B cell (primary cell): ENCODE measurements around the gene TMEM255B. TPM values are rescaled to one million over a fixed set of nuclear protein-coding genes. Genes with fewer than 3 reads are reported as not detected.

Experiments used
- ATAC-seq: fragments of 200-7000 bp; cut with Tn5 transposase; one replicate; pipeline ENCODE4 v1.10.0; 2021; ENCODE audit warnings: low read depth, mild to moderate bottlenecking, moderate number of reproducible peaks, moderate library complexity
- CTCF ChIA-PET: fragments of 350-600 bp; sonication (Branson Sonifier 250); formaldehyde crosslinking; loops from one replicate; lab custom pipeline; 2021; ENCODE audit warnings: antibody characterized with exemption, inconsistent platforms; lab: Charles Lee
- POLR2A ChIA-PET: fragments of 350-600 bp; sonication (Branson Sonifier 250); formaldehyde crosslinking; loops from one replicate; lab custom pipeline; 2021; ENCODE audit warnings: antibody characterized with exemption; lab: Charles Lee
- DNase-seq: peaks from one replicate; pipeline ENCODE4 v3.0.0; 2013
- H2AFZ ChIP-seq: 2 replicates; pipeline ENCODE4 v1.6.1; 2012; ENCODE audit warnings: mild to moderate bottlenecking, low read depth, low read length; ENCODE audit not compliant: insufficient read depth, poor library complexity, severe bottlenecking
- H3K27ac ChIP-seq, 2 donors: 1 replicate in 1 of 2; 2 replicates in 1 of 2; pipeline ENCODE4 v1.5.1; 2012 to 2013; ENCODE audit warnings: low read length in 2 of 2, mild to moderate bottlenecking in 2 of 2, moderate library complexity in 1 of 2
- H3K27me3 ChIP-seq, 4 experiments: fragments of 200-600 bp in 1 of 4; sonication (generic) in 1 of 4; replicated peaks in 1 of 4; 1 replicate in 2 of 4; 2 replicates in 2 of 4; pipeline versions ENCODE4 v1.6.1 to v1.7.0; 2013 to 2016; ENCODE audit warnings: low read length in 3 of 4, mild to moderate bottlenecking in 2 of 4, mixed read lengths in 1 of 4, moderate library complexity in 1 of 4; ENCODE audit not compliant: insufficient read depth in 4 of 4, control insufficient read depth in 3 of 4; ENCODE audit errors: control extremely low read depth in 1 of 4
- H3K36me3 ChIP-seq, 2 experiments: replicated peaks in 1 of 2; 1 replicate in 1 of 2; 2 replicates in 1 of 2; pipeline versions ENCODE4 v1.6.1 to v1.7.1; 2013; ENCODE audit warnings: low read length in 1 of 2; ENCODE audit not compliant: insufficient read depth in 2 of 2, control insufficient read depth in 1 of 2; ENCODE audit errors: control extremely low read depth in 1 of 2, extremely low read depth in 1 of 2
- H3K4me1 ChIP-seq, 2 donors: fragments of 200-600 bp in 1 of 2; sonication (generic) in 1 of 2; 1 replicate in 1 of 2; 2 replicates in 1 of 2; pipeline versions ENCODE4 v1.5.1 to v1.6.1; 2013 to 2017; ENCODE audit warnings: low read length in 2 of 2; ENCODE audit not compliant: control insufficient read depth in 2 of 2, insufficient read depth in 2 of 2
- H3K4me2 ChIP-seq: replicated peaks from 2 replicates; pipeline ENCODE3; 2012; ENCODE audit warnings: mild to moderate bottlenecking, low read depth, low read length; ENCODE audit not compliant: poor library complexity, severe bottlenecking
- H3K4me3 ChIP-seq, 5 experiments: fragments of 200-600 bp in 1 of 5; sonication (generic) in 1 of 5; 1 replicate in 3 of 5; 2 replicates in 2 of 5; pipeline versions ENCODE4 v1.5.1 to v1.7.0; 2011 to 2016; ENCODE audit warnings: low read length in 4 of 5, mild to moderate bottlenecking in 4 of 5, low read depth in 2 of 5, control low read depth in 1 of 5, moderate library complexity in 1 of 5; ENCODE audit not compliant: insufficient read depth in 1 of 5; ENCODE audit errors: control extremely low read depth in 1 of 5, extremely low read depth in 1 of 5
- H3K79me2 ChIP-seq: fragments of 200-600 bp; sonication (generic); one replicate; pipeline ENCODE4 v1.6.0; 2016; ENCODE audit warnings: low read length; ENCODE audit not compliant: control insufficient read depth, insufficient read depth
- H3K9ac ChIP-seq: fragments of 200-600 bp; sonication (generic); 2 replicates; pipeline ENCODE4 v1.6.1; 2017; ENCODE audit warnings: mild to moderate bottlenecking, low read length, moderate library complexity
- H3K9me3 ChIP-seq, 3 donors: one replicate each; pipeline versions ENCODE4 v1.6.1 to v1.7.1; 2013; ENCODE audit warnings: low read length in 2 of 3; ENCODE audit not compliant: control insufficient read depth in 2 of 3, insufficient read depth in 1 of 3; ENCODE audit errors: control extremely low read depth in 1 of 3
- H4K20me1 ChIP-seq: 2 replicates; pipeline ENCODE4 v1.6.0; 2012; ENCODE audit warnings: mild to moderate bottlenecking, low read length; ENCODE audit not compliant: insufficient read depth, control insufficient read depth, poor library complexity, severe bottlenecking
- H3K27ac Mint-ChIP-seq: one replicate; pipeline ENCODE4 v1.8.0; 2021; ENCODE audit warnings: mixed read lengths
- H3K27me3 Mint-ChIP-seq: one replicate; pipeline ENCODE4 v1.8.0; 2021; ENCODE audit warnings: mixed read lengths
- H3K4me1 Mint-ChIP-seq: one replicate; pipeline ENCODE4 v1.8.0; 2021; ENCODE audit warnings: mixed read lengths
- H3K4me3 Mint-ChIP-seq: one replicate; pipeline ENCODE4 v1.8.0; 2021; ENCODE audit warnings: mixed read lengths
- H3K9me3 Mint-ChIP-seq: one replicate; pipeline ENCODE4 v1.8.0; 2022; ENCODE audit warnings: mixed read lengths; ENCODE audit not compliant: insufficient read depth
- EZH2 ChIP-seq: IDR thresholded peaks from 2 replicates; pipeline ENCODE4 v1.6.1; 2012; ENCODE audit warnings: borderline replicate concordance, low read depth, mild to moderate bottlenecking, moderate library complexity, low read length; ENCODE audit not compliant: insufficient read depth, poor library complexity, severe bottlenecking
- WGBS: methylation state at CpG from one replicate; pipeline ENCODE4 v1.1.5; 2013; ENCODE audit warnings: missing lambda C conversion rate; ENCODE audit not compliant: insufficient coverage; 5-methylcytosine and 5-hydroxymethylcytosine counted together
- intact Hi-C: fragments of 100-400 bp; cut with micrococcal nuclease; formaldehyde crosslinking; loops from one replicate; pipeline ENCODE4 v1.10.0; 2022
- polyA plus RNA-seq: library from polyadenylated mRNA; depleted of rRNA; stranded (reverse); fragments of >200 nt; gene quantifications from 2 replicates; pipeline ENCODE4 v1.2.3, GENCODE V29; 2012
- total RNA-seq, 2 donors: library from RNA; stranded (reverse); fragments of 120-200 nt in 1 of 2; gene quantifications; 1 replicate in 1 of 2; 2 replicates in 1 of 2; pipeline versions ENCODE4 v1.2.3 to v1.2.4, GENCODE V29; 2013 to 2022
- TF ChIP-seq, protein P1 (sequence below): fragments of 200-600 bp; IDR thresholded peaks from one replicate; pipeline ENCODE4 v1.8.0; 2022; ENCODE audit warnings: antibody characterized with exemption, mild to moderate bottlenecking

The TMEM255B gene
- total and polyA plus RNA-seq, 2 donors (not counting 1 experiment from before 2014, with no cell fraction given): 2.1 to 8.2 TPM

DNA sequence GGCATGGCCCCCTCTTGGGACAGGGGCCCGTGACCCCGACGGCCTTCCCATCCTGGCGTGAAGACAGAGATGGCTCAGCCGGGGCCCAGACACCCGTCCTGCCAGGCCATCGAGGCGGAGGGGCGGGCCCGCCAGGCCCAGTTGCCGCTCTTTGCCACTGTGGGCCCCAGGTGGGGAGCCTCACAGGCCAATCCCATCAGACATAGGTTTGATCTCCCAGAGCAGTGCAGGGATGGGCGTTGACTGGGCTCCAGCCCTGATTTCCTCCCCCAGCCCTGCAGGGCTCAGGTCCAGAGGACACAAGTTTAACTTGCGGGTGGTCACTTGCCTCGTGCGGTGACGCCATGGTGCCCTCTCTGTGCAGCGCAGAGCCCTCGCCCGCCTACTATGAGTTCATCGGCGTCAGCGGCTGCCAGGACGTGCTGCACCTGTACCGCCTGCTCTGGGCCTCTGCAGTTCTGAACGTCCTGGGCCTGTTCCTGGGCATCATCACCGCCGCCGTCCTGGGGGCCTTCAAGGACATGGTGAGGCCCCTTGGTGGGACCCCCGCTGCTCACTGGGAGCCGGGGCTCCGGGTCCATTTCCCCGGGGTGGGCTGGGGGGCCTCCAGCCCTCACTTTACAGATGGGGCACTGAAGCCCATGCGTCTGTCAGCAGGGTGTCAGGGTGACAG lies 42.4 kb downstream of the TMEM255B start:
- TF ChIP-seq, protein P1, sequence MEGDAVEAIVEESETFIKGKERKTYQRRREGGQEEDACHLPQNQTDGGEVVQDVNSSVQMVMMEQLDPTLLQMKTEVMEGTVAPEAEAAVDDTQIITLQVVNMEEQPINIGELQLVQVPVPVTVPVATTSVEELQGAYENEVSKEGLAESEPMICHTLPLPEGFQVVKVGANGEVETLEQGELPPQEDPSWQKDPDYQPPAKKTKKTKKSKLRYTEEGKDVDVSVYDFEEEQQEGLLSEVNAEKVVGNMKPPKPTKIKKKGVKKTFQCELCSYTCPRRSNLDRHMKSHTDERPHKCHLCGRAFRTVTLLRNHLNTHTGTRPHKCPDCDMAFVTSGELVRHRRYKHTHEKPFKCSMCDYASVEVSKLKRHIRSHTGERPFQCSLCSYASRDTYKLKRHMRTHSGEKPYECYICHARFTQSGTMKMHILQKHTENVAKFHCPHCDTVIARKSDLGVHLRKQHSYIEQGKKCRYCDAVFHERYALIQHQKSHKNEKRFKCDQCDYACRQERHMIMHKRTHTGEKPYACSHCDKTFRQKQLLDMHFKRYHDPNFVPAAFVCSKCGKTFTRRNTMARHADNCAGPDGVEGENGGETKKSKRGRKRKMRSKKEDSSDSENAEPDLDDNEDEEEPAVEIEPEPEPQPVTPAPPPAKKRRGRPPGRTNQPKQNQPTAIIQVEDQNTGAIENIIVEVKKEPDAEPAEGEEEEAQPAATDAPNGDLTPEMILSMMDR: no peak
- no peak for TF ChIP-seq EZH2
- H3K27me3 ChIP-seq: no peaks in the 10 kb centered on the region
- H3K9me3 ChIP-seq: peaks cover 0 to 8% (median 0%) of the 10 kb centered on the region in 3 donors
- Mint-ChIP-seq H3K9me3 (no peaks in the 10 kb centered on the region), H3K27ac (no peak overlapping the region), H3K27me3 (no peaks in the 10 kb centered on the region), H3K4me3 (no peak overlapping the region), H3K4me1 (no peaks in the 10 kb centered on the region)
- intact Hi-C loops: no loop called here
- H3K4me1 ChIP-seq: no peaks in the 10 kb centered on the region
- no peaks in the 10 kb centered on the region for H4K20me1 ChIP-seq
- CTCF ChIA-PET: no interaction called here
- ATAC-seq: no peak
- no peak overlapping the region for H2AFZ ChIP-seq
- DNase-seq: no peak
- H3K4me3 ChIP-seq: no peak overlapping the region
- H3K9ac ChIP-seq: no peak overlapping the region
- 88% methylated on average over 33 of the region's 33 CpGs for WGBS
- H3K4me2 ChIP-seq: no peak overlapping the region
- POLR2A ChIA-PET: no interaction called here
- no peaks in the 10 kb centered on the region for H3K79me2 ChIP-seq
- no peaks in the 10 kb centered on the region for H3K36me3 ChIP-seq
- H3K27ac ChIP-seq: no peak overlapping the region

DNA sequence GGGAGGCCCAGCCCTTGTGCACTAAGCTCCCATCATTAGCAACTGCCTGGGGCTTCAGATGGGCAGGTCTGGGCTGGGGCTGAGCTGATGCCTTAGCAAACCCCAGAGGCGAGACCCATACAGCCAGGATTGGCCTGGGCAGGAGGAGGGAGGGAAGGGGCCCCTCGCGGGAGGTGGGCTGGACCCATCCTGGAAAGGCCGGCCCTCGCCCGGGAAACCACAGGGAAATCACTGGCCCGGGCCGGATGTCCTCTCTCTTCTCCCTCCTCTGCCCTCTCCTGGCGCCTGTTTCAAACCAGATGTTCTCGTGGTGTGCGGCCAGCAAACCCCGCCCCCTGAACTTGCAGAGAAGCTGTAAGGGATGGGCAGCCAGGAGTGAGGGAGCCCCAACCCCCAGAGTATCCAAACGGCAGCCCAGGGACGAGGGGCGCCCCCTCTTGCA lies 43.1 kb downstream of the TMEM255B start:
- DNase-seq (no peak), ATAC-seq (no peak)
- Histone ChIP-seq H3K4me3 (no peak overlapping the region), H4K20me1 (no peaks in the 10 kb centered on the region), H3K4me2 (no peak overlapping the region), H3K27me3 (no peaks in the 10 kb centered on the region), H3K4me1 (no peaks in the 10 kb centered on the region), H3K27ac (no peak overlapping the region), H3K9ac (no peak overlapping the region), H3K79me2 (no peaks in the 10 kb centered on the region), H3K9me3 (peaks cover 0 to 10% (median 0%) of the 10 kb centered on the region in 3 donors), H2AFZ (no peak overlapping the region), H3K36me3 (no peaks in the 10 kb centered on the region)
- intact Hi-C loops: no loop called here
- no peak overlapping the region for H3K27ac Mint-ChIP-seq
- no peaks in the 10 kb centered on the region for H3K27me3 Mint-ChIP-seq
- H3K4me3 Mint-ChIP-seq: no peak overlapping the region
- H3K9me3 Mint-ChIP-seq: no peaks in the 10 kb centered on the region
- ChIA-PET CTCF (no interaction called here), POLR2A (no interaction called here)
- WGBS: 6% methylated on average over 10 of the region's 15 CpGs
- no peaks in the 10 kb centered on the region for H3K4me1 Mint-ChIP-seq
- TF ChIP-seq EZH2: no peak
- TF ChIP-seq, protein P1: no peak
